ENCODE measurements around the gene IL3.

Gene IL3

DNA sequence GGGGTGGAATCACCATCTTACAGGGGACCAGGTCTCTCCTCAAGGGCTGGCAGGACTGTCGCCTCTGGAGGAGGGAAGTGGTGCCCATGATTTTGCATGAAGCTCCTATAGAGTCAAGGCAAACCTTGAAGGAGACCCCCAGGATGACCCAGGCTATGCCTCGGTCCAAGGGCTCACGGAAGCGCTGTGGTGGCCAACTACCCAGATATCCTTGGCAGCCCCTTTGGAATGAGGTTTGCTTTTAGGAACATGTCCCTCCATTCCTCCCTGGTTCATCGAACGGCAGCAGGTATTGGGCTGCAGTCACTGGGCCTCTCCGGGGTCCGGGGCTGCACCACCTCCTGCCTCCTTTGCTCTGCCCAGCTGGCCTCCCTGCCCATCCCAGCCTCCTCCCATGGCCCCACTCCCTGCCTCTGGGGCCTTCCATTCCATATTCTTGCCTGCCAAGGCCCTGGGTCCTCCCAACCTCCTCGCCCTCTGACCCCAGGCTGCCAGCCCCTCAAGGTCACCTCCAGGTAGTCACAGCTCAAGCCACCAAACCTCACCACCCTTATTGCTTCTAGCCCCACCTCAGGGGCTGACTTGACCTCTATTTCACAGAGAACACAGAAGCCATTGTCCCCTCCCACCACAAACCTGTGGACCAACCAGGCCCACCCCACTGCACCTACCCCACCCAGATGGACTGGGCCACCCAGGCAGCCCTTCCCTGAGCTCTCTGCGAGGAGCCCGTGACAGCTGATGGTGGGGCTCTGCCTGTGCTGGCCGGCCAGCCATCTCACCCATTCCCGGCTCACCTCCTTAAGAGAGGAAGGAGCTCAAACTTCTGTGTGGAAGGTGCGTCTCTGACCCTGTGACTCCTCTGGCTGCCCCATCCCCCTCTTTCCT is 3.6 kb upstream of the IL3 start:
- Histone ChIP-seq H3K27me3 (ENCODE audit: control insufficient read depth, low read length) (no peaks in the 10 kb centered on the region), H4K20me1 (ENCODE audit: control insufficient read depth, insufficient read depth, low read depth, low read length) (no peaks in the 10 kb centered on the region), H3K9me3 (ENCODE audit: control insufficient read depth, insufficient read depth, low read length) (no peaks in the 10 kb centered on the region), H3K27ac (ENCODE audit: low read depth, low read length) (no peak overlapping the region), H3K4me3 (ENCODE audit: low read length) (no peak overlapping the region), H3K79me2 (ENCODE audit: control insufficient read depth, low read length) (no peaks in the 10 kb centered on the region), H3K4me1 (ENCODE audit: control insufficient read depth, low read length) (no peaks in the 10 kb centered on the region), H3K9me2 (replicated peaks; ENCODE audit: control insufficient read depth, low read length) (no peaks in the 10 kb centered on the region), H3K36me3 (ENCODE audit: control insufficient read depth, low read length) (no peaks in the 10 kb centered on the region), H3K4me2 (ENCODE audit: low read length) (no peak overlapping the region), H3F3A (ENCODE audit: control insufficient read depth, insufficient read depth) (no peaks in the 10 kb centered on the region)
- TF ChIP-seq, protein P1, sequence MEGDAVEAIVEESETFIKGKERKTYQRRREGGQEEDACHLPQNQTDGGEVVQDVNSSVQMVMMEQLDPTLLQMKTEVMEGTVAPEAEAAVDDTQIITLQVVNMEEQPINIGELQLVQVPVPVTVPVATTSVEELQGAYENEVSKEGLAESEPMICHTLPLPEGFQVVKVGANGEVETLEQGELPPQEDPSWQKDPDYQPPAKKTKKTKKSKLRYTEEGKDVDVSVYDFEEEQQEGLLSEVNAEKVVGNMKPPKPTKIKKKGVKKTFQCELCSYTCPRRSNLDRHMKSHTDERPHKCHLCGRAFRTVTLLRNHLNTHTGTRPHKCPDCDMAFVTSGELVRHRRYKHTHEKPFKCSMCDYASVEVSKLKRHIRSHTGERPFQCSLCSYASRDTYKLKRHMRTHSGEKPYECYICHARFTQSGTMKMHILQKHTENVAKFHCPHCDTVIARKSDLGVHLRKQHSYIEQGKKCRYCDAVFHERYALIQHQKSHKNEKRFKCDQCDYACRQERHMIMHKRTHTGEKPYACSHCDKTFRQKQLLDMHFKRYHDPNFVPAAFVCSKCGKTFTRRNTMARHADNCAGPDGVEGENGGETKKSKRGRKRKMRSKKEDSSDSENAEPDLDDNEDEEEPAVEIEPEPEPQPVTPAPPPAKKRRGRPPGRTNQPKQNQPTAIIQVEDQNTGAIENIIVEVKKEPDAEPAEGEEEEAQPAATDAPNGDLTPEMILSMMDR (IDR thresholded peaks at IDR 0.05; ENCODE audit: low read depth, low read length, poor library complexity, severe bottlenecking): no peak
- no peak for TF ChIP-seq EZH2phosphoT487 (IDR thresholded peaks at IDR 0.05; ENCODE audit: borderline replicate concordance, low read length)

DNA sequence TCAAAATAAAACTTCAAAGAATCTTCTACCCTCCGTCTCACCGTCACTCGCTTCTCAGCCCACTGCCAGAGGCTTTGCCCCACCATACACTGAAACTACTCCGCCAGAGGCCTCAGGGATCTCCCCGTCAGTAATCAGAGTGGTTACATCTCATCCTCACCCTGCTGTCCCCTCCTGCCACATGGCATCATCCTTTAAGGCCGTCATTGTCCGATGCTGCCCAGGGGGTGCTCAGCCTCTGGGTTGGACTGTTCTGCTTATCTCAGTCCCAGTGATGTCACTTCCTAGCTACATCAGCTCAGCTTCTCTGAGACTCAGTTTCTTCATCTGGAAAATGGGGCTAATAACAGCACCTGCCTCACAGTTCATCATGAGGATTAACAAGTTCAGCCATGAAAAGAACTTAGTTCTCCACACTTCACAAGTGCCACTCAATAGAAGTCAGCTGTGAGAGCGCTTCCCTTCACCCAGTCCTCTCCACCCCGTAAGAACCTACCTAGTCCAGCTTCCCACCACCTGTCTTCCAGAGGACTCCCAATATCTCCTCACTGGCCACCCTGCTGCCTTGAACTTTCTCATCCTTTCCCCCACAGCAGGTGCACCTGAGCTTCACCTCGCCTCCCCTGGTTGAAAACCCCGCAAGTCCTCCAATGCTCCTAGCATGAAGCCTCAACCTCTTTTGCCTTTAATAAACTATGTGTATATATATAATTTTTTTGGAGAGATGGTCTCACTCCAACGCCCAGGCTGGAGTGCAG is 2.8 kb upstream of the IL3 start:
- Histone ChIP-seq H3K79me2 (ENCODE audit: control insufficient read depth, low read length) (no peaks in the 10 kb centered on the region), H3K9me3 (ENCODE audit: control insufficient read depth, insufficient read depth, low read length) (no peaks in the 10 kb centered on the region), H3K9me2 (replicated peaks; ENCODE audit: control insufficient read depth, low read length) (no peaks in the 10 kb centered on the region), H3F3A (ENCODE audit: control insufficient read depth, insufficient read depth) (no peaks in the 10 kb centered on the region), H3K4me1 (ENCODE audit: control insufficient read depth, low read length) (no peaks in the 10 kb centered on the region), H3K4me3 (ENCODE audit: low read length) (no peak overlapping the region), H3K4me2 (ENCODE audit: low read length) (no peak overlapping the region), H3K36me3 (ENCODE audit: control insufficient read depth, low read length) (no peaks in the 10 kb centered on the region), H4K20me1 (ENCODE audit: control insufficient read depth, insufficient read depth, low read depth, low read length) (no peaks in the 10 kb centered on the region), H3K27me3 (ENCODE audit: control insufficient read depth, low read length) (no peaks in the 10 kb centered on the region), H3K27ac (ENCODE audit: low read depth, low read length) (no peak overlapping the region)
- TF ChIP-seq EZH2phosphoT487 (IDR thresholded peaks at IDR 0.05; ENCODE audit: borderline replicate concordance, low read length): no peak
- TF ChIP-seq, protein P1 (IDR thresholded peaks at IDR 0.05; ENCODE audit: low read depth, low read length, poor library complexity, severe bottlenecking): no peak

DNA sequence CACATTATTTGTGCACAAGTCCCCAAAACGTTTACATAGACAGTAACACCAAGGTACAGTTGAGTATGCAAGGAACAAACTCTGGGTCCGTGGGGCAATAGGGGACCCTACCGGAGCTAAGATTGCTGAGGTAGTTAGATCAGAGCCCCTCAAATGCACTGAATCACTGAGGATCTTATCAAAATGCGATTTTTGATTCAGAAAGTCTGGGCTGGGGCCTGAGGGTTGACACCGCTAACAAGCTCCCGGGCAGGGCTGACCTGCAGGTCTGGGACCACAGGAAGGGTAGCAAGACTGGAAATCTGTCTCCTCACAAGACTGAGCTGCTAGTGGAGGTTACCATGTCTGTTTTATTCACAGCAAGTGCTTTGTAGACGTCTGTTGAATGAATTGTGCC is 1.8 kb upstream of the IL3 start:
- Histone ChIP-seq H3K4me3 (ENCODE audit: low read length) (no peak overlapping the region), H3F3A (ENCODE audit: control insufficient read depth, insufficient read depth) (no peaks in the 10 kb centered on the region), H3K9me3 (ENCODE audit: control insufficient read depth, insufficient read depth, low read length) (no peaks in the 10 kb centered on the region), H3K27me3 (ENCODE audit: control insufficient read depth, low read length) (no peaks in the 10 kb centered on the region), H3K4me2 (ENCODE audit: low read length) (no peak overlapping the region), H3K4me1 (ENCODE audit: control insufficient read depth, low read length) (no peaks in the 10 kb centered on the region), H4K20me1 (ENCODE audit: control insufficient read depth, insufficient read depth, low read depth, low read length) (no peaks in the 10 kb centered on the region), H3K9me2 (replicated peaks; ENCODE audit: control insufficient read depth, low read length) (no peaks in the 10 kb centered on the region), H3K36me3 (ENCODE audit: control insufficient read depth, low read length) (no peaks in the 10 kb centered on the region), H3K79me2 (ENCODE audit: control insufficient read depth, low read length) (no peaks in the 10 kb centered on the region), H3K27ac (ENCODE audit: low read depth, low read length) (no peak overlapping the region)
- TF ChIP-seq EZH2phosphoT487 (IDR thresholded peaks at IDR 0.05; ENCODE audit: borderline replicate concordance, low read length): no peak
- TF ChIP-seq, protein P1 (IDR thresholded peaks at IDR 0.05; ENCODE audit: low read depth, low read length, poor library complexity, severe bottlenecking): no peak
